HepG2 (cell line): ENCODE results near the gene ERC1. TPM values are rescaled to one million over a fixed set of nuclear protein-coding genes. Genes with fewer than 3 reads are reported as not detected.

Experiments used
- ATAC-seq: fragments of 200-7000 bp; cut with Tn5 transposase; 3 replicates; pipeline ENCODE4 v1.9.1; 2020; ENCODE audit warnings: mild to moderate bottlenecking, moderate library complexity
- BruUV-seq: library from RNA; stranded (reverse); fragments of 400-500 nt; replicated peaks from 2 replicates; lab custom pipeline; 2021; lab: Mats Ljungman, UMichigan
- CTCF ChIA-PET: fragments of 300-600 bp; formaldehyde crosslinking; extraction: SDS; loops from one replicate; lab custom pipeline; 2021; ENCODE audit warnings: low total read pairs, inconsistent platforms, low intra/inter-chr PET ratio; lab: Yijun Ruan, JAX
- POLR2A ChIA-PET: fragments of 350-600 bp; sonication (Branson Sonifier 250); formaldehyde crosslinking; loops from one replicate; lab custom pipeline; 2020; ENCODE audit warnings: antibody characterized with exemption, inconsistent platforms; lab: Yijun Ruan, JAX
- DNase-seq: peaks from one replicate; pipeline ENCODE4 v3.0.0-alpha.2; 2015; ENCODE audit warnings: low spot score
- FAIRE-seq: peaks from 3 replicates; lab custom pipeline; 2011; peaks lifted over from hg19 to GRCh38; lab: Jason Lieb, UNC
- H2AFZ ChIP-seq: one replicate; pipeline ENCODE4 v1.6.1; 2011; ENCODE audit warnings: low read length, inconsistent platforms
- H3K27ac ChIP-seq: fragments of 300-600 bp; 3 replicates; pipeline ENCODE4 v1.8.0; 2011; ENCODE audit warnings: mixed run types, mild to moderate bottlenecking, mixed read lengths, low read length, inconsistent platforms; ENCODE audit not compliant: insufficient read depth; ENCODE audit errors: extremely low read length
- H3K27me3 ChIP-seq, 2 experiments: fragments of 200-600 bp in 1 of 2; 2 replicates in 1 of 2; 3 replicates in 1 of 2; pipeline versions ENCODE4 v1.6.0 to v1.8.0; 2011; ENCODE audit warnings: low read length in 2 of 2, mild to moderate bottlenecking in 2 of 2, moderate library complexity in 2 of 2, inconsistent platforms in 1 of 2; ENCODE audit not compliant: insufficient read depth in 2 of 2, control insufficient read depth in 1 of 2
- H3K36me3 ChIP-seq, 2 experiments: fragments of 200-600 bp in 1 of 2; replicated peaks in 1 of 2; 2 replicates in 1 of 2; 3 replicates in 1 of 2; pipeline versions ENCODE4 v1.5.1 to v1.8.0; 2011; ENCODE audit warnings: low read length in 2 of 2, inconsistent platforms in 1 of 2; ENCODE audit not compliant: insufficient read depth in 2 of 2, control insufficient read depth in 1 of 2
- H3K4me1 ChIP-seq: 2 replicates; pipeline ENCODE4 v1.5.1; 2012; ENCODE audit warnings: low read length, inconsistent platforms; ENCODE audit not compliant: insufficient read depth
- H3K4me2 ChIP-seq: 2 replicates; pipeline ENCODE4 v1.6.0; 2011; ENCODE audit warnings: low read depth, low read length, inconsistent platforms
- H3K4me3 ChIP-seq, 3 experiments: fragments of 200-600 bp in 1 of 3; sonication (generic), shearing (Covaris generic) in 1 of 3; replicated peaks in 1 of 3; 2 replicates each; pipeline ENCODE4 v1.5.1; 2011 to 2016; ENCODE audit warnings: low read length in 3 of 3, inconsistent platforms in 2 of 3, low read depth in 2 of 3, mild to moderate bottlenecking in 2 of 3, control low read depth in 1 of 3, mixed read lengths in 1 of 3; ENCODE audit not compliant: insufficient read depth in 1 of 3
- H3K79me2 ChIP-seq: one replicate; pipeline ENCODE4 v1.6.1; 2011; ENCODE audit warnings: low read length, inconsistent platforms; ENCODE audit not compliant: insufficient read depth
- H3K9ac ChIP-seq: 2 replicates; pipeline ENCODE4 v1.6.0; 2011; ENCODE audit warnings: mild to moderate bottlenecking, low read depth, low read length, inconsistent platforms; ENCODE audit not compliant: insufficient read depth
- H3K9me3 ChIP-seq: 2 replicates; pipeline ENCODE4 v1.5.1; 2012; ENCODE audit warnings: mild to moderate bottlenecking, low read length
- H4K20me1 ChIP-seq: 2 replicates; pipeline ENCODE4 v1.6.0; 2011; ENCODE audit warnings: inconsistent platforms, mild to moderate bottlenecking, low read length, moderate library complexity; ENCODE audit not compliant: insufficient read depth
- CREM ChIP-seq, 2 experiments: sonication (generic) in 1 of 2; formaldehyde crosslinking in 1 of 2; IDR thresholded peaks; 2 replicates each; pipeline versions ENCODE4 v1.4.0 to v1.6.1; 2016 to 2020; ENCODE audit warnings: antibody characterized with exemption in 1 of 2, mild to moderate bottlenecking in 1 of 2, missing genetic modification reagents in 1 of 2
- HDAC2 ChIP-seq: sonication (generic); formaldehyde crosslinking; IDR thresholded peaks from 2 replicates; pipeline ENCODE4 v1.4.0; 2020; ENCODE audit warnings: missing genetic modification reagents
- HNF4G ChIP-seq, 2 experiments: sonication (generic) in 1 of 2; formaldehyde crosslinking in 1 of 2; IDR thresholded peaks; 2 replicates each; pipeline versions ENCODE4 v1.4.0 to v1.6.1; 2011 to 2020; ENCODE audit warnings: borderline replicate concordance in 2 of 2, low read depth in 2 of 2, mild to moderate bottlenecking in 2 of 2, low read length in 1 of 2, missing genetic modification reagents in 1 of 2, moderate library complexity in 1 of 2
- RCOR2 ChIP-seq: IDR thresholded peaks from 2 replicates; pipeline ENCODE4 v1.6.1; 2016; ENCODE audit warnings: missing biosample characterization, missing genetic modification reagents
- RFX5 ChIP-seq: IDR thresholded peaks from 2 replicates; pipeline ENCODE4 v1.6.1; 2011; ENCODE audit warnings: low read depth, low read length, improper control_type of control experiment
- SATB2 ChIP-seq: sonication (generic); formaldehyde crosslinking; IDR thresholded peaks from 2 replicates; pipeline ENCODE4 v1.5.0; 2020; ENCODE audit warnings: missing genetic modification reagents
- SP1 ChIP-seq, 2 experiments: fragments of 450-650 bp in 1 of 2; sonication (generic) in 1 of 2; formaldehyde crosslinking in 1 of 2; IDR thresholded peaks; 2 replicates each; pipeline versions ENCODE4 v1.4.0 to v1.6.1; 2016 to 2020; ENCODE audit warnings: missing genetic modification reagents in 1 of 2
- TIGD3 ChIP-seq: sonication (generic); formaldehyde crosslinking; IDR thresholded peaks from 2 replicates; pipeline ENCODE4 v1.5.1; 2020; ENCODE audit warnings: mild to moderate bottlenecking, missing genetic modification reagents, borderline replicate concordance
- TRIM24 ChIP-seq: sonication (generic); formaldehyde crosslinking; IDR thresholded peaks from 2 replicates; pipeline ENCODE4 v1.8.0; 2022; ENCODE audit warnings: mild to moderate bottlenecking, missing genetic modification reagents
- ZBTB8A ChIP-seq: sonication (generic); formaldehyde crosslinking; IDR thresholded peaks from 2 replicates; pipeline ENCODE4 v1.4.0; 2020; ENCODE audit warnings: mild to moderate bottlenecking, low read depth, missing genetic modification reagents, borderline replicate concordance
- ZNF121 ChIP-seq: sonication (generic); formaldehyde crosslinking; IDR thresholded peaks from 2 replicates; pipeline ENCODE4 v1.5.0; 2020; ENCODE audit warnings: mild to moderate bottlenecking, missing genetic modification reagents
- ZNF234 ChIP-seq: sonication (generic); formaldehyde crosslinking; conservative IDR thresholded peaks from 2 replicates; pipeline ENCODE4 v1.5.1; 2020; ENCODE audit warnings: mild to moderate bottlenecking, missing genetic modification reagents
- ZNF619 ChIP-seq: sonication (generic); formaldehyde crosslinking; IDR thresholded peaks from 2 replicates; pipeline ENCODE4 v1.4.0; 2020; ENCODE audit warnings: mild to moderate bottlenecking, missing genetic modification reagents
- WGBS: methylation state at CpG from one replicate; pipeline ENCODE4 v1.1.6; 2017; ENCODE audit warnings: low lambda C conversion rate; 5-methylcytosine and 5-hydroxymethylcytosine counted together
- in situ Hi-C: cut with HindIII; loops from 2 replicates; pipeline ENCODE4 v1.10.0; 2017; ENCODE audit warnings: low pct_unique_long_range_greater_than_20kb; ENCODE audit not compliant: extremely low pct_ligation_motif_present
- intact Hi-C: fragments of 100-400 bp; cut with micrococcal nuclease; formaldehyde crosslinking; loops from one replicate; pipeline ENCODE4 v1.10.0; 2022; ENCODE audit not compliant: unreplicated experiment
- polyA plus RNA-seq, 8 experiments: library from polyadenylated mRNA; depleted of rRNA in 3 of 8; stranded (reverse) in 7 of 8; unstranded in 1 of 8; fragments of >200 nt; fragmentation: Illumina TruSeq in 4 of 8; extraction: Trizol in 4 of 8; gene quantifications; 2 replicates each; pipeline versions ENCODE4 v1.2.1 to v1.2.3, GENCODE V29; 2011 to 2016; ENCODE audit warnings: low read depth in 4 of 8, missing spikeins in 1 of 8, mixed read lengths in 1 of 8; ENCODE audit not compliant: insufficient read depth in 1 of 8
- total RNA-seq, 5 experiments: library from RNA; depleted of rRNA; stranded (reverse); fragments of >200 nt; fragmentation: Illumina TruSeq; extraction: Trizol; gene quantifications; 2 replicates each; pipeline ENCODE4 v1.2.3, GENCODE V29; 2016; ENCODE audit warnings: low read depth in 1 of 5
- TF ChIP-seq, protein P1 (sequence below): sonication (generic); formaldehyde crosslinking; IDR thresholded peaks from 2 replicates; pipeline ENCODE4 v1.9.0; 2021; ENCODE audit warnings: missing genetic modification reagents, borderline replicate concordance
- TF ChIP-seq, protein P2 (sequence below): sonication (generic); formaldehyde crosslinking; IDR thresholded peaks from 2 replicates; pipeline ENCODE4 v1.4.0; 2020; ENCODE audit warnings: missing genetic modification reagents

Gene ERC1
- total and polyA plus RNA-seq, 2 of the 13 experiments (the other 11 are each of a cell fraction or from before 2014, with no cell fraction given) = 6.1 to 12.4 TPM

DNA sequence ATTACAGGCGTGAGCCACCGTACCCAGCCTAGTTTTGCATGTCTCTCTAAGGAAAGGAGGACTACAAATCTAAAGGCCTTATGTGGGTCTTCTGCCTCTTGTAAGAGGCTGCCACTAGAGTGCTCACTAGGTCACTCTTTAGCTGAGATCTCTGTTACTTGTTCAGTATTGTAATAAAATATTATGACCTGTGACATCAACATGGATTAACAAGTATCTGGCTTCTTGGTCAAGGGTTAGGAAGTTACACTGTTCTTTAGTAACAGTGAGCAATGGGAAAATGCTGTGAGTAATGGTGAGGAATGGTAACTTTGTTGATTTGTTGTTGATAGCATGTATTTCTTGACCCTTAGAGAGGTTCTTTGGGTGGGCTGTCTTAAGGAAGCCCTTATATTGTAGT lies 50.5 kb downstream of the ERC1 start:
- no TSS peak for BruUV-seq
- TF ChIP-seq ZNF121 (CRISPR knock-in tag) (no peak), HDAC2 (no peak), TRIM24 (CRISPR knock-in tag) (no peak), TIGD3 (no peak), RCOR2 (CRISPR knock-in tag) (no peak), SP1 (IDR thresholded peaks at IDR 0.05) (no peak), SP1 (CRISPR knock-in tag; IDR thresholded peaks at IDR 0.05) (no peak), ZBTB8A (CRISPR knock-in tag) (no peak), SATB2 (CRISPR knock-in tag) (no peak), HNF4G (IDR thresholded peaks at IDR 0.05; ENCODE audit: borderline replicate concordance, low read depth, low read length) (no peak), HNF4G (CRISPR knock-in tag; IDR thresholded peaks at IDR 0.05; ENCODE audit: borderline replicate concordance, low read depth) (no peak), RFX5 (no peak), ZNF619 (CRISPR knock-in tag) (no peak), ZNF234 (CRISPR knock-in tag) (no peak), CREM (IDR thresholded peaks at IDR 0.05) (no peak), CREM (CRISPR knock-in tag; IDR thresholded peaks at IDR 0.05) (no peak)
- TF ChIP-seq, protein P1, sequence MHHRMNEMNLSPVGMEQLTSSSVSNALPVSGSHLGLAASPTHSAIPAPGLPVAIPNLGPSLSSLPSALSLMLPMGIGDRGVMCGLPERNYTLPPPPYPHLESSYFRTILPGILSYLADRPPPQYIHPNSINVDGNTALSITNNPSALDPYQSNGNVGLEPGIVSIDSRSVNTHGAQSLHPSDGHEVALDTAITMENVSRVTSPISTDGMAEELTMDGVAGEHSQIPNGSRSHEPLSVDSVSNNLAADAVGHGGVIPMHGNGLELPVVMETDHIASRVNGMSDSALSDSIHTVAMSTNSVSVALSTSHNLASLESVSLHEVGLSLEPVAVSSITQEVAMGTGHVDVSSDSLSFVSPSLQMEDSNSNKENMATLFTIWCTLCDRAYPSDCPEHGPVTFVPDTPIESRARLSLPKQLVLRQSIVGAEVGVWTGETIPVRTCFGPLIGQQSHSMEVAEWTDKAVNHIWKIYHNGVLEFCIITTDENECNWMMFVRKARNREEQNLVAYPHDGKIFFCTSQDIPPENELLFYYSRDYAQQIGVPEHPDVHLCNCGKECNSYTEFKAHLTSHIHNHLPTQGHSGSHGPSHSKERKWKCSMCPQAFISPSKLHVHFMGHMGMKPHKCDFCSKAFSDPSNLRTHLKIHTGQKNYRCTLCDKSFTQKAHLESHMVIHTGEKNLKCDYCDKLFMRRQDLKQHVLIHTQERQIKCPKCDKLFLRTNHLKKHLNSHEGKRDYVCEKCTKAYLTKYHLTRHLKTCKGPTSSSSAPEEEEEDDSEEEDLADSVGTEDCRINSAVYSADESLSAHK = no peak
- TF ChIP-seq, protein P2, sequence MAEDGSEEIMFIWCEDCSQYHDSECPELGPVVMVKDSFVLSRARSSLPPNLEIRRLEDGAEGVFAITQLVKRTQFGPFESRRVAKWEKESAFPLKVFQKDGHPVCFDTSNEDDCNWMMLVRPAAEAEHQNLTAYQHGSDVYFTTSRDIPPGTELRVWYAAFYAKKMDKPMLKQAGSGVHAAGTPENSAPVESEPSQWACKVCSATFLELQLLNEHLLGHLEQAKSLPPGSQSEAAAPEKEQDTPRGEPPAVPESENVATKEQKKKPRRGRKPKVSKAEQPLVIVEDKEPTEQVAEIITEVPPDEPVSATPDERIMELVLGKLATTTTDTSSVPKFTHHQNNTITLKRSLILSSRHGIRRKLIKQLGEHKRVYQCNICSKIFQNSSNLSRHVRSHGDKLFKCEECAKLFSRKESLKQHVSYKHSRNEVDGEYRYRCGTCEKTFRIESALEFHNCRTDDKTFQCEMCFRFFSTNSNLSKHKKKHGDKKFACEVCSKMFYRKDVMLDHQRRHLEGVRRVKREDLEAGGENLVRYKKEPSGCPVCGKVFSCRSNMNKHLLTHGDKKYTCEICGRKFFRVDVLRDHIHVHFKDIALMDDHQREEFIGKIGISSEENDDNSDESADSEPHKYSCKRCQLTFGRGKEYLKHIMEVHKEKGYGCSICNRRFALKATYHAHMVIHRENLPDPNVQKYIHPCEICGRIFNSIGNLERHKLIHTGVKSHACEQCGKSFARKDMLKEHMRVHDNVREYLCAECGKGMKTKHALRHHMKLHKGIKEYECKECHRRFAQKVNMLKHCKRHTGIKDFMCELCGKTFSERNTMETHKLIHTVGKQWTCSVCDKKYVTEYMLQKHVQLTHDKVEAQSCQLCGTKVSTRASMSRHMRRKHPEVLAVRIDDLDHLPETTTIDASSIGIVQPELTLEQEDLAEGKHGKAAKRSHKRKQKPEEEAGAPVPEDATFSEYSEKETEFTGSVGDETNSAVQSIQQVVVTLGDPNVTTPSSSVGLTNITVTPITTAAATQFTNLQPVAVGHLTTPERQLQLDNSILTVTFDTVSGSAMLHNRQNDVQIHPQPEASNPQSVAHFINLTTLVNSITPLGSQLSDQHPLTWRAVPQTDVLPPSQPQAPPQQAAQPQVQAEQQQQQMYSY (CRISPR knock-in tag) = no peak
- 100% methylated on average over 1 of the region's 2 CpGs for WGBS
- ChIA-PET CTCF (no interaction called here), POLR2A (no interaction called here)
- Histone ChIP-seq H3K9me3 (no peaks in the 10 kb centered on the region), H3K36me3 (no peaks in the 10 kb centered on the region), H2AFZ (no peak overlapping the region), H3K27me3 (no peaks in the 10 kb centered on the region), H3K4me1 (0 out of 2 replicates have a peak, but pooled peaks cover 4% of the 10 kb centered on the region), H4K20me1 (no peaks in the 10 kb centered on the region), H3K9ac (no peak overlapping the region), H3K4me3 (no peak overlapping the region), H3K27ac (no peak overlapping the region), H3K79me2 (no peaks in the 10 kb centered on the region), H3K4me2 (no peak overlapping the region)
- DNase-seq = no peak
- no peak for ATAC-seq
- in situ Hi-C loops = no loop called here
- no peak for FAIRE-seq
- intact Hi-C loops = no loop called here
